DMS 273 (cell line): Measurements from ENCODE around the gene SPACA9.
A peak's percentile ranks its signal among the peaks of the same experiment; 100 is the strongest.

ENCODE experiments used
- DNase-seq: peaks from one replicate; lab custom pipeline; 2025; ENCODE audit not compliant: unreplicated experiment; lab: John Stamatoyannopoulos, UW

The SPACA9 gene

DNA sequence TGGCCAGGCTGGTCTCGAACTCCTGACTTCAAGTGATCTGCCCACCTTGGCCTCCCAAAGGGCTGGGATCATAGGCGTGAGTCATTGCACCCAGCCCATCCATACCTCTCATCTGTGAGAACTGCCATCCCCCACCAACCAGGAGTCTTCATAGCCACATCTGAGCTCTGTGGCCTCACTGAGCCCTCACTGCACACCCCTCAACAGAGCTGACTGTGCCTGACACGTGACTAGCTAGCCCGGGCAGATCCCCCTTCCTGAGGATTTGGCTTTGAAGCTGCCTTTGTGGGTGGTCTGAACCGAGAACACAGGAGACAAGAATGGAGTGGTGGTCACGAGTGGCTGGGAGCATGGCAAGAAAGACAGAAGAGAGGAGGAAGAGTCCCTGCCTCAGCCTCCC lies 16.2 kb upstream of the SPACA9 start:
- DNase-seq: no peak

- DNase-seq: no peak
These were observed 15.6 kb upstream of the SPACA9 start for GRCh38 chr9:132863096-132863495.

- DNase-seq: no peak
These were observed 14.4 kb upstream of the SPACA9 start for GRCh38 chr9:132864277-132864676.

GRCh38 chr9:132864691-132865090 lies 14.0 kb upstream of the SPACA9 start:
- DNase-seq: no peak

DNA sequence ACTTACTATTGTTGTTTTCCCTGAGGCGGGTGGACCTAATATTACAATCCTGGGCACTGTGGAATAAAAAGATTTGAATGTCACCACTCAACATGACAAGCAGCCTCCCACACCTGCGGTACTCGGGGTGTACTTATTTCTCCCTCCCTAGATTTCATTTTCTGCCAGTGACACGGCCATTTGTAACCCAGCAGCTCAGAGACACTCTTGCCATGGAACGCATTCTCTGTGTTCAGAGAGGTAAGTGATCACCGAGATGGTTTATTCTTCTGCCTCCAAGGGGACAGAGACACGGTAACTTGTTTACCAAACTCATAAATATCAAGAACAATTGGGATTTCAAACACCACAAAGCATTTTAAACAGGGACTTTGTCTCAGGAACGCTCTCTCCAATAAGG lies 11.8 kb upstream of the SPACA9 start:
- no peak for DNase-seq

DNA sequence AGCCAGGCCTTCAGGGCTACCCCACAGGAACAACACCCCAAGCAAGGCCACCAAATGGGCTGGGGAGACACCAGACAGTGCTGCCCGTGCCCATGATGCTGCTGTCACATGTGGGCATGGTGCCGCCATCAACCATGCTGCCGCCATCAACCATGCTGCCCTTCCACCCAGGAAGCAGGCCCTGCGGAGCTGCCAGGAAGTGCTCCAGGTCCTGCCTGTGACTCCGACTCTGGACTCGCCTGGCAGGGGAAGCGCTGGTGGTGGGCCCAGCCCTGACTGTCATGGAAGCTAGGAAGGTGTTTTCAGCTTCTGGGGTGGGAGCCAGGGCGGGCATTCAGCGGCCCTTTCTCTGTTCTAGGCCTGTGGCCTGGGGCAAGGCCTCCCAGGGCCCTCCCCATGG lies 9.4 kb upstream of the SPACA9 start:
- no peak for DNase-seq

- no peak for DNase-seq
These were observed 5.3 kb upstream of the SPACA9 start for GRCh38 chr9:132873403-132873802.

- no peak for DNase-seq
These were observed 3.5 kb upstream of the SPACA9 start for GRCh38 chr9:132875159-132875558.

- no peak for DNase-seq
These were observed 1.8 kb upstream of the SPACA9 start for GRCh38 chr9:132876849-132877248.

- DNase-seq: no peak
These were observed 1.3 kb upstream of the SPACA9 start for GRCh38 chr9:132877458-132877823.

DNA sequence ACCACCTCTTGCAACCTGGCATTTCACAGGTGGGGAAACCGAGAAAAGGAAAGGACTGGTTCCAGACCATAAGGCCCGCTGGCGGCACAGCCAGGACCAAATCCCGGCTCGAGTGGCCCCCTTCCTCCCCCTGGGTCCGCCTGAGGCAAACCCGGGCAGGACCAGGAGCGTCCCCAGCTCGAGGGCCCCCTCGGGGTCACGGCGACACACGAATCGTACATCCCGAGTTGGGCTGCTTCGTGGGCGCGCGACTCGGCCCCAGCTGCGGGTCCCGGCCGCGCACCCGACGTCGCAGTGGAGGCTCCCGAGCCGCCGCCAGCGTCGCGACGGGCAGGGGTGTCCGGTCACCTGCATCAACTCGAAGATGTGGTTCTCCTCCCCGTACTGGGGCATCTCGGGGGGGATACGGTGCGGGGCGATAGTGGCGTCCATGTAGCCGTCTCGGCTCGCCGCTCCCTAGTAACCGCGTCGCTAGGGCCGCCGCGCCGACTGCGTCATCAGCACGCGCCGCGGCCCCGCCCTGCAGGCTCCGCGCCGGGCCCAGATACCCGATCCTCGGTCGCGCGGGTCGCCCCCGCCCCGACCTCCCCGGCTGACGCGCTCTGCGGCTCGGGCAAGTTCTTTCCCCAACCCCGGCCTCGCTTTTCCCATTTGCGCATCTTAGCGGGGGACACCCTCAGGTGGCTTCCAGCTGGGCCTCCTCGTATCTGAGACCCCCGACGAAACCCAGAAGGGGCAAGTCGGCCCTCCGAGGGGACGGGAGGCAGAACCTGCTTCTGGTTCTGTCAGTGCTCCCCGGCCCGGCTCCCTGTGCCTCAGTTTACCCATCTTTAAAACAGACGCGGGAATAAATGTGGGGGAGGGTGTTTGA lies 639 bp upstream of the SPACA9 start, which contains the start of gene AK8:
Gene AK8, minus strand, starts transcription at position 461 of the 871 bp plus-strand sequence. Its CDS starts 29 bp downstream, at position 432.
- peak; percentile 91 for DNase-seq

DNA sequence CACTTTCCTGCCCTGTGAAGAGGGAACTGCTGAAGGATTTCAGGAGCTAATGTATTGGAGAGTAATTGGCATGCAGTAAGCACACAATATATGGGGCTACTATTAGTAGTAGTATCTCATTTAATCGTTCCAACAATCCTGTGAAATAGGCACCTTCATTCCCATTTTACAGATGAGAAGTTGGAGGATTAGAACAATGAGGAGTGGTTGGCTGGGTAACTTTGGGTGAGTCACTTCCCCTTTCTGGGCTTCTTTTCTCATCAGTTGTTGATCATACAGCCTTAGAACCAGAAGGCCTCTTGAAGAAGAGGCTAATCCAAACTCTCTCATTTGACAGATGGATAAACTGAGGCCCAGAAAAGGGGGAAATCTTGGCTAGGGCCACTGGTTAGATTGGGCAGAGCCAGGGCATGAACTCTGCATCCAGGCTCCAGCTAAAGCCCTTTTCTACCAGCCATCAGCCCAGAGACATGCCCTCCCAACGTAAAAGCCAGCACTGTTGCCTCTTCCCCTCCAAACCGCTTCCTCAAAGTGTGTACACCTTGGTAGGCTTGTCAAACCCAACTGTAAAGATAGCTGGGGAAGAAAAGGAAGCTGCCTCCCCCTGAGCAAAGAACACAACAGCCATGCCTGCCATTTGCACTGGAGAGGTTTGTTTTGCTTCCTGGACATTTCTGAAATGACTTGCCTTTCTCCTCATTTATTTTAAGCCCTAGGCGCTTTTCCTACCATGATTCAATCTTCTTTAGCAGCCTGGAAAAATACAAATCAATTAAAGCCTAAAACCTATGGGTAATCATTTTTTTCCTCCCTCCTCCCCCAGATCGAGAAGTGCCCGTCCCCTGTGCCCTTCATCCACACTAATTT lies 992 bp downstream of the SPACA9 start:
- no peak for DNase-seq

DNA sequence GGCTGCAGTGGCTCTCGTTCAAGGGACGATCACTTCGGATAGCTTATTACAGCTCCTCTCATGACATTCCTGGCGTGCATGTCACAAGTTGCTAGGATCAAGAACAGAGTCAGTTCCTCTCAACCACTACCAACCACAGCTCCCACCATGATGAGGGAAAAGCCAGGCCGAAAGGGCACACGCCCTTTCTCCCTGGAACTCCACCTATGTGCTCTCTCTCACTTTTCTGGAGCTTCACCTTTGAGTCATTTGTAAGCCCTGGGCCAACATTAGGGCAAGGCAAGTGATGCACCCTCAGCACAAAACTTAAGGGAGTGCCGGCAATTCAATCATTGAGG lies 1.6 kb downstream of the SPACA9 start:
- DNase-seq: no peak

- DNase-seq: no peak
These were observed 3.1 kb downstream of the SPACA9 start for GRCh38 chr9:132881826-132882225.

- no peak for DNase-seq
These were observed 3.9 kb downstream of the SPACA9 start for GRCh38 chr9:132882616-132883015.

- no peak for DNase-seq
These were observed 4.9 kb downstream of the SPACA9 start for GRCh38 chr9:132883349-132884294.

- no peak for DNase-seq
These were observed 7.1 kb downstream of the SPACA9 start for GRCh38 chr9:132885720-132886333.

GRCh38 chr9:132886334-132886725 lies 7.6 kb downstream of the SPACA9 start:
- no peak for DNase-seq

GRCh38 chr9:132887181-132888120 lies 8.8 kb downstream of the SPACA9 start:
- no peak for DNase-seq
